ENCODE data around the gene ACKR3.

The ACKR3 gene

DNA sequence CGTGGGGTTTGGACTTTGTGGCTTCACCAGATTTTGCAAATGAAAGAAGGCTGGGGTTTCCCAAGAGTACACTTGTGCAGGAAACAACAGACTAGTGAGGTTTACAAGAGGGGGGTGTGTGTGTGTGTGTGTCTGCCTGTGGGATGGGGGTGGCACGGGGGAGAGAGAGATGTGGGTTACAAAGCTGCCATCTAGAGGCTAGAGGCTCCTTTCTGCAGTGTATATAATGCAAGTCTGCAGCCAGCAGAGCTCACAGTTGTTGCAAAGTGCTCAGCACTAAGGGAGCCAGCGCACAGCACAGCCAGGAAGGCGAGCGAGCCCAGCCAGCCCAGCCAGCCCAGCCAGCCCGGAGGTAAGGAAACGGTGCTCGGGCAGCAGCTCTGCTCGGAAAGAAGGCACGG, at the start of gene ACKR3:
Gene ACKR3 (plus strand): TSS at position 253 of the 401 bp plus-strand sequence. CDS start 10,641 bp downstream, outside the sequence.
- peak; percentile 86 to 87 for DNase-seq

DNA sequence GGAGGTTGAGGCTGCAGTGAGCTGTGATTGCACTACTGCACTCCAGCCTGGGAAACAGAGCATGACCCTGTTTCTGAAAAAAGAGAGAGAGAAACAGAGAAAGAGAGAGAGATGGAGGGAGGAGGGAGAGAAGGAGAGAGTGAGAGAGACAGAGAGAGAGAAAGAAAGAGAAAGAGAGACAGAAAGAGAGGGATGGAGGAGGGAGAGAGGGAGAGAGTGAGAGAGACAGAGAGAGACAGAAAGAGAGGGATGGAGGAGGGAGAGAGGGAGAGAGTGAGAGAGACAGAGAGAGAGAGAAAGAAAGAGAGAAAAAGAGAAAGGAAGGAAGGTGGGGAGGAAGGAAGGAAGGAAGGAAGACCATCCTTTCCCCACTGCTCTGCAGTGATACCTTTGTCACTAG, 48.1 kb upstream of the ACKR3 start:
- no peak for DNase-seq

DNA sequence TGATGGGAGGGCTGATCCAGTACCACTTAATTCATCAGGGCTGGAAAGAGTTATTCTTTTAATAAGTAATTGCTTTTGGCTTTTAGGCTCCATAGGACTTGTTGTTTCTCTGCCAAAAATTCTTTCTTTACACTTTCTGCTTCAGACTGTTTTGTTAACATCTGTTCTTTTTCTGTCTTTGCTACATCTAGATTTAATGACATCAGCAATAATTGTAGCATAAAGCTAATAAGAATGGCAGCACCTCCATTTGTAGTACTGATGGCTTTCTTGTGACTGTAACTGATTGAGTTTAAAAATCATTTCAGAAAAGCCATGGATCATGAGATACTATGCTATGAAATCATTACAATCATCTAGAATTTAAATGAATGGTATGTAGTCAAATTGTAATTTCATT, 46.4 kb upstream of the ACKR3 start:
- no peak for DNase-seq

DNA sequence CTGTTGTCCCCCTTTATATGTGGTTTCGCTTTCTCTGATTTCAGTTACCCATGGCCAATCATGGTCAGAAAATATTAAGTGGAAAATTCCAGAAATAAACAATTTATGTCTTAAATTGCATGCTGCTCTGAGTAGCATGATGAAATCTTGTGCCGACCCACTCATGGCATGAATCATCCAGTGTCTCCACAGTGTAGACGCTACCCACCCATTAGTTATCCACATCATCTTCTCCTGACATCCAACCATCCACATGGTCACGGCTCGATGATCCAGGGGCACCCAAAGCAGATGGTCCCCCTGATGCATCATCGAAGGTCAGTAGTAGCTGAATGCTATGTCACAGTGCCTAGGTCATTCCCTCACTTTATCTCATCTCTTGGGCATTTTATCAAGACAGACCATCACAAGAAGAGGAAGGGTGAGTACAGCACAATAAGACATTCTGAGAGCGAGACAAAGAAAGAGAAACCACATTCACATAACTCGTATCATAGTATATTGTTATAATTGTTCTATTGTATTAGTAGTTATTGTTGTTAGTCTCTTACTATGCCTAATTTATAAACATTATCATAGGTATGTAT, 44.1 kb upstream of the ACKR3 start:
- DNase-seq = no peak

DNA sequence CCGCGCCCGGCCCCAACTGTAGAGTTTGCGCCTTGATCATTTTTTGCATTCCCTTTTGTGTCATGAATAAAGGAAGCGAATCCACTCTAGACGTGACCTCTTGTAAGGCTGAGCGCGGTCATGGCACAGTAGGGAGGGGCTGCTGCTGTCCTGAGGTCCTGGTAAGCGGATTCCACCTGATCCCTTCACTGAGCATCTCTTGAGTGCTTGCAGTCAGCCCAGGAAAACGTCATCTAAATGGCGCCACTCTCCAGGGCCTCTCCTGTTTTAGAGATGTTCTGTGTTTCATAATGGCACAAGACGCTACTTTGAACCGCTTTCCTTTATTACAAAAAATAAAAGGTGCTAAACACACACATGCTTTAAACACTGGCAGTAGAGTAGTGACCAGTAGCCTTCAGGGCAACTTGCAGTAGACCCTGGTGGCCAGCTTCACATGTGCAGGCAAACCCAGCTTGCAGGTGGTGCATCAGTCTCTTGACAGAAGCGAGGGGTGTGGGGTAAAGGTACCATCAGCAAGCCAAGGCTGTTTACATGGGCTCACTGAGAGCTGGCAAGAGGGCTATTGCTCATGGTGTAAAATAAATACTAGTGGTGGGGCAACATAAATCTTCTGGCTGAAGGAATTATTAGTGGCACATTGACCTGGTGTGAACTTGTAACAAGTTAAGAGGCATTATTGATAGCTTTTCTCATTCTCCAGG, 43.0 kb upstream of the ACKR3 start:
- DNase-seq = no peak

DNA sequence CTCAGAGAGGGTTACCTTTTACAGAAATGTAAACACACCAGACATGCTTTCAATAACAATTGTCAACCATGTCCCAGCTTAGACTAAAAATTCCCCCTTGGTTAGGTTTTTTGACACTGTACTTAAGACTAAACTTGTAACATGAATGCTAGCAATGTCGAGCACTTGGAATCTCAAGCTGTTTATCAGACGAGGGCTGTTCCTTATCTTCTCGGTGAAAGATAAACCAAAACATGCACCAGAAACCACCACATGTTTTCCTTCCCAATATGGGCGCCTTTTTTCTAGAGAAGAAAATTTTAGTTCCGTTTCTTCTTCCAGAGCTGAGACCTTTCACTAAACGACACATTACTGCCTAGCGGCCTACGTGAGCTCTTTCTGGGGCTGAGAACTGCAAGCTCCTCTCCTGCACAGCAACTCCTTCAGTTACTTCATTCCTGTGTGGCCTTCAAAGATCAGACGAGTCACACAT, 42.4 kb upstream of the ACKR3 start:
- DNase-seq = no peak

DNA sequence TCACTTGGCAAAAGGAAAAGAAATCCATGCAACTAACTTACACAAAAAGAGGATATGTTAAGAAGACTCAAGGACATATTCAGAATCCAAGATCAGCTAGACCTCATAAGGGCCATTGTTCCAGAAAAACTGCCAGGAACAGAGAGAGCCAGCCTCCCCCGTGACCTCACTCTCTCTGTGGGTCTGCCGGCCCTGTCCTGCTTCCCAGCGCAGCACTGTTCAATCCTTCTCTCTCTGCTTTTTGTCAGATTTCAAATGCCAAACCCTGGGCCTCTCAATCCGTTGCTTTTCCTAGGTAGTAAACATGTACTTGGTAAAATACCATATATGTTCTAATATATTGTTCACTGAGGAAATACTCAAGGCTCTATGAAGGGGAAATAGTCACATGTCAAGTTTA, 40.0 kb upstream of the ACKR3 start:
- DNase-seq = no peak

DNA sequence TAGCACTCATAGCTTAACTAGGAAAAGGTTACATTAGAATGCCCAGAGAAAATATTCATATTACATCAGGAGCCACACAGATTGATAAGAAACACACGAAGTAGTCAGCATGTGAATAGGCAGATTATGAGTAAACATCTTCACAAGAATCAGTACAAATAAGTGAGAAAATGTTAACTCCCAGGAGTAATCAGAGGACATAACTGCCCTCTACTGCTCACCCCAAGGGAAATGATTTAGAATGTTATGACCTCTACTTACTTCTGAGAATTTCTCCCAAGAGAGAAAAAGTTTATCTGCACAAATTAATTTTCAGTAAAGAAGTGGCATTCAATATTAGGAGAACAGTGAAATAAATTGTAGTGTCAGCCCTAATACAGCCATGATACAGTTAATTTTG, 39.1 kb upstream of the ACKR3 start:
- DNase-seq = no peak

DNA sequence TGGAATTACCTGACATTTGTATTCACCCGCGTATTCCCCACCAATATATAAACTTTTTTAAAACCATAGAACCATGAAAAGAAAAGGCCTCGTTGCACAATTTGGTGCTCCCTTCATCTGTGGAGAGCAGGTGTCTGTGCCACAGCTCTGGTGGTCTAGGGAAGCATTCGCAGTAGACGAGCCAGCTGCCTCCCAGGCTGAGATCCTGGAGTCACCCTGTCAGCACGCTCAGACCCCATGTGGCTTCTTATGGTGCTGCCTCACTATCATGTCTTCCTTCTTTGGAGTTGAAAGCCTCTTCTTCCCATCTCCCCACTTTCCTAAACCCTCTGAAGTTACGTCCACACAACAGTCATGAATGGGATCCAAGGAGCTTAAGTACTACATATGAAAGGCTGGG, 38.4 kb upstream of the ACKR3 start:
- no peak for DNase-seq

DNA sequence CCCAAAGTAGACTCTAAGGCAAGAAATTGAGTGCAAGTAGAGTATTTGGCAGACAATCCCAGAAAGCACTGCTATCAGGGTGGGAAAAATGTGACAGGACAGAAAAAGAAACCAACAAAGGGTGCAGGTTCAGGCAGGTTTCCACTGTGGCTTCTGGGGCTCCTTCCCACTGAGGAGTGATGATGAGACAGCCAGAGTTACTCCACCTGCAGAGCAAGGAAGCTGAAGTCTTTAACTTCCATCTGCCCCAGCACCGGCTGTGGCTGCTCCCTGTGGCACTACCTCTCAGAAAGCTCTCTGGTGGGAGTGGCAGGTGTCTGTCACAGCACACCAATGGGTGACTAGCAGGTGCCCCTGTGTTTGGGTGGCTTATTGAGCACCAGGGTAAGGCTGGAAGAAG, 37.6 kb upstream of the ACKR3 start:
- DNase-seq = no peak

DNA sequence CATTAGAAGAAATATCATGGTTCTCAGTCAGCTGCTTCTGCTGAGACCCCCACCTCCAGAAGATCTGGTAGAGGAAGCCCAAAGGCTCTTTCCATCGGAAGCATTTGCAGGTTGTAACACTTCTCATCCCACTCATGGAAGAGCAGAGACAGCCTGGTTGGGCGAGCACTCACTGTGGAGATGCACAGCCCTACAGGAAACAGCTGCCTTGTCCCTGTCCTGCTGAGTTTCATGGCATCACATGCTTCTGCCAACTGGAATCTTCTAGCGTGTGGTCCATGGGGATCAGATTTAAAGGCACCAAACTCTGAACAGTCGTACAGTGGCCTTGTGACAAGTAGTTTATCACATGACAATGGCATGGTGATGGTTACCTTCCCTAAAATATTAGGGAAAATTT, 36.3 kb upstream of the ACKR3 start:
- no peak for DNase-seq

DNA sequence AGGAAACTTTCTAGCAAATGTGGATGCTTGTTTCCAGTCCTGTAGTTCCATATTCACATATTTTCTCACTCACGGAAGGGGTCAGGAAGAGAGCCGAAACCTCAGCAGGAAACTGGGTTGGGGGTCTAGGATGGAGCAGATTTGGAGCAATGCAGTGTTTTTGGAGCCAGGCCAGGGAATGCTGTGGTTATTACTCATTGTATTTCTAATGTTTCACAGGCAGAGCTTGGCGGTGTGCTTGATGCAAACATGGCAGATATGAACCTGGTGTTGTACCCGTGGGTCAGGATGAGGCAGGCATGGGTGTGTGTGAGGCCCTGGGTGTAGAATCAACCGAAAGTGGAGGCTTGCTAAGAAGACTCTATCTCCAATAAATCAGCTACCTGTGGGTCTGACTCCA, 34.6 kb upstream of the ACKR3 start:
- DNase-seq = no peak

DNA sequence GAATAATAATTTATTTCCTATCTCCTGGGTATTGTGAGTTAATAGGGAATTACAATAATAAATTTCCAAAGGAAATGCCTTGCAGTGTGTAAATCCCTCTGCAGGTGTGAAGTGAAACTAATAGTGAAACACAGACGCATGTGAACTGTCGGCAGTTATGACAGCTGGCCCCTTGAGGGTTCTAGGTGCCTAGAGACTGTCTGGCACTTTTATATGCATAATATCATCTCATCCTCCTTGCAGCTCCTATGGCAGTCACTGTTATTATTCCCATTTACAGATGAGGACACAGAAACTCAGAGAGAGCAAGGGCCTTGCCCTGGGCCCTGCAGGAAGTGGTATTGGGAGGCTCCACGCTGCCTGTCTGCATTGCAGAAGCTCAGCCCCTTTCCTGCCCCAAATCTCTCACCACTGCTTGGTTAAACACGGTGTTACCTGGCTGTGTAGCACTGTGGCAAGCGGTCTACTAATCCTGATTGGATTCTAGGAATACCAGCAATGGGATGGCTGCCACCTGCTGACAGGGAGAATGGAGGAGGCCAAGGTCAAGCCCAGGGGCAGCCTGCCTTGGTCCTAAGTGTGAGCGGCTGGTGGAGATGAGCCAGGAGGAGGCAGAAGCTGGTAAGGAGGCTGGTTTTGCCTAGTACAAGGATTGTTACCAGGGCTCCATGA, 32.8 kb upstream of the ACKR3 start:
- DNase-seq = peak; percentile 40 to 64

DNA sequence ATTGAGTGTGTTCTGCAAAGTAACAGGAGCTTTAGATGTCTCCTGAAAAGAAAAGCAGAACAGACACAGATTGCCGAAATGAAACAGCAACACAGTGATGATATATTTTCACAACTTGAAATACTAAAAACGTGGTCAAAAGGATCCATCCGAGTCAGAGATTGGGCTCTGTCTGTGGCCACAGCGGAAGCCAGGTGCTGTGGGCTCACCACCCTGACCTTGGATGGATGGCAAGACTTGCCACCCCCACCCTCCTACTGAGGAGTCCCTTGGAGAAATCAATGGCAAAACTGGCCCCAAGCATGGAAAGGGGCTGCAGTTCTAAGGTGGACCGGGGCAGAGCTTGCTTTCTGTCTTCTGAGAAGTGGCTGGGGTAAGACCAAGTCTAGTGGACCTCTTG, 31.4 kb upstream of the ACKR3 start:
- no peak for DNase-seq

DNA sequence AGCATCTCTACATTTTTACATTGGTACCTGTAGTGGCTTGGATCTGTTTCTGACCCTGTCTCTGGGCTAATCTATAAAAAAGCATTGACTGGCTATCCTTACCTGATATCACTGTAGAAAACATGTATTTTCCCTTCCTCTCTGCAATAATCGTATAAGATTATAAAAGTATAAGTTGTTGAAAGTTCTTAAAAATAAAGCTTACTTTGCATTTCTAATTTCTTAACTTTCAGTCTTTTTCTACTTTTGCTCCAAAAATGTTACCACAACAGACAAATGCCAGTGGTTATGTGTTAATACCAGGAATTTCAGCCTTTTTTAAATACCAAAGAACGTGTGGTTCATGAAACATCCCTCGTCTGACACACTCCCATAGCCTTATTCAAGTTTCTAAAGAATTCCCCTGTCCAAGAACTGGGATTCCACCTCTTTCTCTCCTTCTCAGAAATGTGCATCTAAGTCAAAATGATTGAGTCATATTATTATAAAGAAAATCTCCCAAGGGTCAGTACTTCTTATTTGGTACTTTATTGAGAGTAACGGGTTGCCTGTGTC, 28.5 kb upstream of the ACKR3 start:
- no peak for DNase-seq

DNA sequence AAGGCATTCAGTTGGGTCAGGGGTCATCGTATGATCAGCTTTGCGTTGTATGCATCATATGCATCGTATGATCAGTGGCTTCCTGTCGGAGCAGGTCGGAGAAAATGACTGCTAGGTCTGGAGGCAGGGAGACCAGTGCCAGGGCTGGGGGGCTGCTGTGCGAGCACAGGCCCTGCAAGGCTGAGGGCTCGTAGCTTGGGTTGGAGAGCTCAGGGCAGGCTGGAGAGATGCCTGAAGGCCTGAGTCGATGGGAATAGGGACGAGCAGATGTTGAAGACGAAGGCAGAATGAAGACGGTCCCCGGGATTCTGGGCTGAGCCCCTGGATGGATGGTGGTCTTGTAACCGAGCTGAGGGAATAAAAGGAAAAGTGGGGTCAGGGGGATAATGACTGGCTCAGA, 25.3 kb upstream of the ACKR3 start:
- DNase-seq = no peak

DNA sequence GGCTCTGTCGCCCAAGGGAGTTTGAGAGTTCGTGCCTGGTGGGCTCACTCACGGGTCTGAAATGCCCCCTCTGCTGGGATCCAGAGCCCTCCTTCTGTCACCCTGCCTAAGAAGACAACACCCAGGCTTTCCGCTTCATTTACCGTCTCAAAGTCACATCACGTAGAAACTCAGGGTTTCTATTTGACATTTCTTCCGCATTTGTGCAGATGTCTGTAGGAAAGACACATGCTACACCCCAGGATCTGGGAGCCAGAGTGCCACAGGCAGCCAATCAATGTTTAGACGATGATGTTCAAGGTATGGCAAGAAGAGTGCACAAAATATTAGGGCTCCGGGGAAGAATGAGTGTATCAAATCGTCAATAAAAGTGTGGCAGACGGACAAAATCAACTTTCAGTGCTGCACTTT, 24.4 kb upstream of the ACKR3 start:
- peak in 1 of 2 donors; percentile 44 for DNase-seq

DNA sequence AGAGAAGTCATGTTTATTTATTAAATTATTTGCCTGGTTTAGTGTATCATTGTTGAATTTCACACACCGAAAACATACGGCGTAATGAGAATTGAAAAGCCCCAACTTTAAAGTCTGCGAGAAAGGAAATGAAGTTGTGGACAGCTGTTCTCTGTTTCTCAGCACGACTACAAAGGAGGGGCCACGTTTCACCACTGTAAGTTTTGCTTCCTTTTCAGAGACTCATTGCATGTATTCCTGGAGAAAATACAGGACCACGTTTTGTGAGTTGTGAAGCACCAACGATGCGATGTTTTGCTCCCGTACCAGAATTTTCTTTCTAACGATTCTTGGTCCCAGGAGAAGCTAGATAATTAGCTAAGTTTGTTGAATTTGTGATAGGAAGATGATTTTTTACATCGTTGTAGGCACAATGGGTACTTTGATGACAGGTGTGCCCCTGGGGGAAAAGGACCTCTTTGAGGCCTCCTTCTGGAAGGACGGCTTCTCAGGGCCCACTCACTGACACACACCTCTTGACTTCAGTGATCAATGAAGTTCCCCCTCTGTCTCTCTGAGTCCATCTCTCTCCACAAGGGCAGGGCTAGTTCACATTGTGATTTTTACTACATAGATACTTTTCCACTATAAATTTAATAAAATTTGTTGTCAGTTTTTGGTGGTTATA, 23.7 kb upstream of the ACKR3 start:
- peak; percentile 47 to 58 for DNase-seq

DNA sequence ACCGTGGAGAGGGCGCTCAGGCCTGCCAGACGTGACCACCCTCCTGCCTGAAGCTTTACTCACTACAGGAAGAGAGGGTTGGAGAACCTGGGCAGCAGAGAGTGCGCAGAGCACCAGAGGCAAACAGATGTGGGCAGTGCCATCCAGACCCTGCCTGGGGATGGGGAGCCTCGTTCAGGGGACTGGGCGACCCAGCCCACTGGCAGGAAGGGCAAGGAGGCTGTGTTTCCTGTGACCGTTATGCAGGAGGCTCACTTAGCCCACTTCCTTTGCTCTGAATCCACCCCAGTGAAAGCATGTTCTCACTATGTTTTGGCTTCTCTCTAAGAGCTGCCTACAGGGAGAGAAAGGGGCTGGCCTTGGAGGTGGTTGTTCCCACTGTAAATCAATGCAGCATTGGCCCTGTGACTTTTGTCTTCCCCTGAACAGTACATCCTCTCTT, 23.0 kb upstream of the ACKR3 start:
- peak in 1 of 2 donors; percentile 56 for DNase-seq

DNA sequence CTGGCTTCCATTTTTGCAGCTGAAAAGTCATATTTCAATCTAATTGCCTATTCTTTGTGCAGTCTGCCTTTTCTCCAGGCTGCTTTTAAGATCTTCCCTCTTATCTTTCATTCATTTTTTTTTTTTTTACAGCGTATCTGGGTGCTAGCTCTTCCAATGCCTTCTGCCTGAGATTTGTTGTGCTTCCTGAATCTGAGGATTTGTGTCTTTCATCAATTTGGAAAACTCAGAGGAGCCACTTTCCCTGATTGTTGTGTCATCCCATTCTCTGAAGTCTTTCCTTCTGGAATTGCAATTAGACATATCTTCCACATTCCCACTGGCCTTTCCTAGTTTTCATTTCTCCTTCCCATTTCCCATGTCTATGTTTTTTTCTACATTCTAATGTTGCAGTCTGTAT, 21.9 kb upstream of the ACKR3 start:
- no peak for DNase-seq

DNA sequence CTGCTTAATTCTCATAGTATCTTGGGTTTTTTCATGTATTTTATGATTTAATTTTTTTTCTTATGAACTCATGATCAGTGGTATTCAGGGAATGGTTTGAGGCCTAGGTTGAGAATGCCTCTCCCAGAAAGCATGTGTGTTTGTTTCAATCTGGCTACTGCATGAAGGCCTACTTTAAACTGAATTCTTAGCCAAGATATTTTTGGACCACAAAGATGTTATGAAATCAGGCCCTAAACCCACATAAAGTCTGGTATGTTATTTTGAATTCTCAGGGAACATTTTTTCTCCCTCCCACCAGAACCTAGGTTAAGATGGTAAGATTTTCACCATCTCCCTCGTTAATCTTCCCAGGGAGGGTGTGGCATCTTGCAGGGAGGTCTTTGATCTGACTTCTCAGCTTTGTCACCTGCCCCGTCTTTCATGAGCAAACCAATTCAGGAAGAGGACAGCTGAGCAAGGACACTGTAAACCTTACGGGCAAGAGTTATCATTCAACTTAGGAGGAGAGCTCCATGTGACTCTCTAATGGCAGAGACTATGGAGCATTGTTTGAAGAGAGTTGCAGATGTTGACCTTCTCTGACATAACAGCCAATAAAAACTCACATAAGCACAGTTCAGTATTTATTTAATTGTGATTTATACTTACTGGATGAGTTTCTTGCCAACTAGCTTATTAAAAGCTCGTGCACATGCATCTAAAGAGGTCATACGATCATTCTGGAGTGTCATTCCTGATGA, 21.3 kb upstream of the ACKR3 start:
- DNase-seq = no peak

DNA sequence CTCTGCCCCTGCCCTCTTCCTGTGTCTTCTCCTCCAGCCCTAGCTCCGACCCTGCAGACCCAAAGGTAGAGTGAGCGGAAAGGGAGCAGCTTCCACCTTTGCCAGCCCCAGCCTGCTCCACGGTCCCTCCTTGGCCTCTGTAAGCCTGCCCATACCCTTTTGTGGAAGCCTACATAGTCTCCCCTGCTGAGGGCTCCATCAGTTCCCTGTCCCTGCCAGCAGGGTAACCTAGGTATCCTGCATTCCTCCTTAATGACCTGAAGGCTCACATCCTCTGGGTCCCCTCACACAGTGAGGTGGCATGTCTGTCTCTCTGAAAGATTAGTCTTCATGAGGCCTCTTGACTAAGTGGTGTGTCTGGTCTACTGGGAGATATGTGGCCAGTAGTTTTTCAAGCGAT, 20.5 kb upstream of the ACKR3 start:
- no peak for DNase-seq

DNA sequence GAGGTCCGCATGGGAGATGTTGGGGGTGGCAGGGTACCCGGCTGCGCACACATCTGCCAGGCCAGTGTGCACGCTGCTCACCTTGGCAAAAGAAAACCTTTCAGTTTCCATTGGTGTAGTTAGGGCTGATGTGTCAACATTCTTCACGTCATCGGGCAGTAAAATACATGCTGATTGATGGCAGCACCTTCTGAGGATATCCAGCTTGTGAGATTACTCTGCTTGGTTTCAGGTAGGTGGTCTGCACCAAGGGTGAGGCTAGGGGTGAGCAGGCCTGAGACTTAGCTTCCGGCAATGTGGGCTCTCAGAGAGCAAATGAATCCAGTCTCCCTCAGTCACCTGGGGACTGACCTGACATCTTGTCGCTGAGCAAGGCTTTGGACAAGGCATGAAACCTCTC, 19.3 kb upstream of the ACKR3 start:
- no peak for DNase-seq
